ENCODE measurements around the gene KDM5A.

The KDM5A gene

DNA sequence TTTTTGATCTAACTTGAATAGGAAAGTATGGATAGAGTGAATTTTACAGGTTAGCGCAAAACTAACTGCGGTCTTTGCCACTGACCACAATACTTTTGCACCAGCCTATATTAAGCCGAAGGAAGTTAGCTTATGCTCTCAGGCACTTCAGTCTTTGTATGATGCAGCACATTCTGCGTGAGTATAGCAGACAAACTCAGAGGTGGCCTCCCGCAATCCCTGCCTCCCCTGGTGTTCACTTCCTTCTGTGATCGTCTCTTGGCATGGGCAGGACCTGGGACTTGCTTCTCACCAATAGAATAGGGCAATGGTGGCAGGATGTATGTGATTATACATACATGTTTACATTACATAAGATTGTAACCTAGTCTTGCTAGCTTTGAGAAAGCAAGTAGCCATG lies 116.2 kb downstream of the KDM5A start:
- TF ChIP-seq, protein P1, sequence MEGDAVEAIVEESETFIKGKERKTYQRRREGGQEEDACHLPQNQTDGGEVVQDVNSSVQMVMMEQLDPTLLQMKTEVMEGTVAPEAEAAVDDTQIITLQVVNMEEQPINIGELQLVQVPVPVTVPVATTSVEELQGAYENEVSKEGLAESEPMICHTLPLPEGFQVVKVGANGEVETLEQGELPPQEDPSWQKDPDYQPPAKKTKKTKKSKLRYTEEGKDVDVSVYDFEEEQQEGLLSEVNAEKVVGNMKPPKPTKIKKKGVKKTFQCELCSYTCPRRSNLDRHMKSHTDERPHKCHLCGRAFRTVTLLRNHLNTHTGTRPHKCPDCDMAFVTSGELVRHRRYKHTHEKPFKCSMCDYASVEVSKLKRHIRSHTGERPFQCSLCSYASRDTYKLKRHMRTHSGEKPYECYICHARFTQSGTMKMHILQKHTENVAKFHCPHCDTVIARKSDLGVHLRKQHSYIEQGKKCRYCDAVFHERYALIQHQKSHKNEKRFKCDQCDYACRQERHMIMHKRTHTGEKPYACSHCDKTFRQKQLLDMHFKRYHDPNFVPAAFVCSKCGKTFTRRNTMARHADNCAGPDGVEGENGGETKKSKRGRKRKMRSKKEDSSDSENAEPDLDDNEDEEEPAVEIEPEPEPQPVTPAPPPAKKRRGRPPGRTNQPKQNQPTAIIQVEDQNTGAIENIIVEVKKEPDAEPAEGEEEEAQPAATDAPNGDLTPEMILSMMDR (IDR thresholded peaks at IDR 0.05; ENCODE audit: low read depth, low read length, missing control alignments) = no peak
- no peak for DNase-seq (ENCODE audit: low read depth)
- no peak overlapping the region for H3K4me3 ChIP-seq (ENCODE audit: low read depth, low read length)

DNA sequence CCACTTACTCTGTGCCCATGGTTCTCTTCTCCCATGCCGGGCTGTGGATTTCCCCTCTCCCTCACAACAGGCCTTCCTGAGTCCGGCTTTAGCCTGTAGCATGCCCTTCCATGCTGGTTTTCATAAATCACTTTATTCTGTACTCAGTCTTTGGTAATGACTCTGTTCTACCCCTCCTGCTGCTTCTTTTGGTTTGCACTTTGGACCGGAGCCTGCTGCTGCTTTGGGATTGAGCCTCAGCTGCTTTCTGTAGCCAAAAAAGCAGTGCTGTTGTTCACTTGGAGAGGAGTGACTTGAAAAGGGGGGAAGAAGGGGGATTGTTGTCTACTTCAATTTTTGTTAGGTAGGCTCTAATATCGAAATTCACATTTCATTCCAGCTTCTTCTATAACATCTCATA lies 118.0 kb downstream of the KDM5A start:
- DNase-seq (ENCODE audit: low read depth) = no peak
- no peak overlapping the region for H3K4me3 ChIP-seq (ENCODE audit: low read depth, low read length)
- TF ChIP-seq, protein P1 (IDR thresholded peaks at IDR 0.05; ENCODE audit: low read depth, low read length, missing control alignments) = no peak

DNA sequence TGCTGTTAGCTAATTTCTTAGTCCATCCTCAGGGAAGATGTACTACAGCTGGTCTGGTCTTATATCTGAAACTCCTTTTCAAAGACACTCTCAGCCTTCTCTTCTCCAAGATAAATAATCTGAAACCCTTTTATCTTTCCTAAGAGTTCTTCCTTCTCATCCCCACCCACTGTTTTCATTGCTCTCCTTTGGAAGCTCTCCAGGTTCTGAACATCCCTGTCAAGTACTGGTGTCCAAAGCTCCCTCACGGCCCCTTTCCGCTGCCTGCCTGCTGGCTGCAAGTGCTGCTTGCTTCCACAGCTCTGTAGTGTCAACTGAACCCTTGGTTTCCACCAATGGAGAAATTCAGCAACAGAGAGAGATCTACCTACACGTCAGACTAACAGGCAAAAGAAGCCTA lies 119.9 kb downstream of the KDM5A start:
- DNase-seq (ENCODE audit: low read depth) = no peak
- TF ChIP-seq, protein P1 (IDR thresholded peaks at IDR 0.05; ENCODE audit: low read depth, low read length, missing control alignments) = no peak
- H3K4me3 ChIP-seq (ENCODE audit: low read depth, low read length) = no peak overlapping the region

DNA sequence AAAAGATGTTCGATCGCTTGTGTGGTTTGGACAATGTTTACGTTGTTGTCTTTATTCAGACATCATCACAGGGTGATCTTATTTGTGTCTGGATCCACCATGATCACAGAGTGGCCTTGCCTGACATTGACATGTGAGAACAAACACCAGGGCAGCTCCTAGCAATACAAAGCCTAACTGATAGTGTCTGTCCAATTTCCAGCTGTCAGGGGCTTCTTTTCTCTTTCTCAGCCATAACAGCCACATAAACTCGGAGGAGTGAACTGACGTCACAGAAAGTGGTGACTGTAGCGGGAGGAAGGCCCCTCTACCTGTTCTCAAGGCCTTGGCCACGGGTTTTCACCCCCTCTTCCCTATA lies 120.7 kb downstream of the KDM5A start:
- H3K4me3 ChIP-seq (ENCODE audit: low read depth, low read length) = no peak overlapping the region
- TF ChIP-seq, protein P1 (IDR thresholded peaks at IDR 0.05; ENCODE audit: low read depth, low read length, missing control alignments) = no peak
- no peak for DNase-seq (ENCODE audit: low read depth)

DNA sequence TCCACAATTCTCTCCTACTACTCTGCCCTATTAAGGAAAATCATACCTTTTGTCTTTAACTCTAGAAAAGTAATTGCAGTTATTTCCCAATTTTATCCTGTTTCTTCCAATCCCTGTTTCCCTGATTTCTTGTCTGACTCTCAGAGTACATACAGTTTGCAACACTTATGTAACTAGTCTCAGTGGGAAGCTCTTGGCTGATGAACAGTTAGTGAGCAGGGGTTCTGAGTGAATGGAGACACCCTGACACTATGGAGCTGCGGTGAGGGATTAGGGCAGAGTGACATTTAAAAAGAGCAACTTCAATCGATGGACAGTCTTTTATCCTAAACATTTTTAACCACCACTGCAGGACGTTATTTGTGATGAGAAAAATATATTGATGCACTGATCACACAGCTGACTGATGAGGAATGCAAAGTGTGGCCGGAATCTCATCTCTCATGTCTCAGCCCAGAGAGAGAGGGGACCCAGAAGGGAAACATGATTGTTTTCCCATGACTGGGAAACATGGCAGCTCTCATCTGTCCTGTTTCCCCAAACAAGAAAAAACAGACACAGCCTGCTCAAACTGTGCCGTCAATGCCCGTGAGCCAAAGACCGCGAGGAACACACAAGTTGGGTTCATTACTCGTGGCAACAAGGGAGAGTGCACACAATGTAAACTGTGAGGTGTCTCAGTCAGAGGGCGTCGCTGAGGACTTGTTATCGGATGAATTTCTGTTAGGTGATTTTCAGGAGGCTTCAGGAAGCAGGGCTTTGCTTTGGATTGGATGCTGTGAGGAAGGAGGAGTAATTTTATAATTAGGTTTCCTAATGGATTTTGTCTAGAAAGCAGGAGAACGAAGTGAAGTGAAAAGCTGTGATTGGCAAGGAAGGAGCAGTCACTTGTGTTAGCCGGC lies 121.3 kb downstream of the KDM5A start:
- no peak for DNase-seq (ENCODE audit: low read depth)
- H3K4me3 ChIP-seq (ENCODE audit: low read depth, low read length) = no peak overlapping the region
- TF ChIP-seq, protein P1 (IDR thresholded peaks at IDR 0.05; ENCODE audit: low read depth, low read length, missing control alignments) = no peak

DNA sequence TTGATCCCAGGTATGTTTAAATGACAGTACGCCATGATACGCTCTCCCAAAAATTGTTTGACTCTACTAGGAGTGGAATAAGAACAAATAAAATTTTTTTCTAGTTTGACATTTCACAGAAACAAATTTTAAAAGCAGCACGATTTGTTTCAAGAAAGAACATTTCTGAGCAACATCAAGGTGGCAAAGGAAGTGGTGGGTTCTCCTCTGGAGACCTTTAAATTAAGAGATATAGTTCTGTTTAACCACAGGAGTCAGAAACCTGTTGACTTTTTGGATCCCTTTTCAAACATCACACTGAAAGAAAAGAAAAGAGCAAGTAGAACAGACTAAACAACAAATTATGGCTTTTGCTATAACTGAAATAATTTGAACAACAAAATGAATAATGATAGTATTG lies 124.0 kb downstream of the KDM5A start:
- DNase-seq (ENCODE audit: low read depth) = no peak
- no peak overlapping the region for H3K4me3 ChIP-seq (ENCODE audit: low read depth, low read length)
- TF ChIP-seq, protein P1 (IDR thresholded peaks at IDR 0.05; ENCODE audit: low read depth, low read length, missing control alignments) = no peak

DNA sequence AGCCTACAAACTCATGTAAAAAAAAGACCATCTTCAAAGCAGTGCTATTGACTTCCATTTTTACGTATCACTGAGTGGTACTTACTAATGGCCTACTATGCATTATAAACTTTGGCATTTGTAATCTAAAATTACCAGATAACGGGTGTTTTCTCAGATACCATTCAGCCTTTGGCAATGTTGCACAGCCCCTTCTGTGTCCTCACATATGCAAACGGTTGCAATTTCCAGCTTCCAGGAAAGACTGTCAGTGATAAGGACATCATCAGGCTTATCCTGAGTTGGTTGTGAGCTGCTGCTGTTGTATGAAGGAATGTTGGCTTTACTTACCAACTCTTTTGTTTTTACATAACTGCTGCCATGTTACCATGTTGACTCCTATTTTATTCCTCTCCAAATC lies 124.9 kb downstream of the KDM5A start:
- DNase-seq (ENCODE audit: low read depth) = no peak
- TF ChIP-seq, protein P1 (IDR thresholded peaks at IDR 0.05; ENCODE audit: low read depth, low read length, missing control alignments) = no peak
- H3K4me3 ChIP-seq (ENCODE audit: low read depth, low read length) = no peak overlapping the region
